Esophagus squamous epithelium (tissue), 4 donors: ENCODE measurements around the gene MANSC1.

Experiments
- POLR2A ChIP-seq, 4 donors: fragments of 450-650 bp; IDR thresholded peaks; one replicate each; pipeline ENCODE4 v1.6.1; 2017; ENCODE audit warnings: antibody characterized with exemption in 4 of 4, mild to moderate bottlenecking in 4 of 4, moderate library complexity in 3 of 4
- TF ChIP-seq, protein P1 (sequence below), 6 experiments: fragments of 450-650 bp in 4 of 6; fragments of 200-600 bp in 2 of 6; sonication (generic) in 2 of 6; IDR thresholded peaks; one replicate each; pipeline ENCODE4 v1.5.1; 2016 to 2019; ENCODE audit warnings: antibody characterized with exemption in 6 of 6, mild to moderate bottlenecking in 4 of 6, moderate library complexity in 4 of 6

GRCh38 chr12:12331896-12332295 lies 18.1 kb downstream of the MANSC1 start:
- TF ChIP-seq, protein P1, sequence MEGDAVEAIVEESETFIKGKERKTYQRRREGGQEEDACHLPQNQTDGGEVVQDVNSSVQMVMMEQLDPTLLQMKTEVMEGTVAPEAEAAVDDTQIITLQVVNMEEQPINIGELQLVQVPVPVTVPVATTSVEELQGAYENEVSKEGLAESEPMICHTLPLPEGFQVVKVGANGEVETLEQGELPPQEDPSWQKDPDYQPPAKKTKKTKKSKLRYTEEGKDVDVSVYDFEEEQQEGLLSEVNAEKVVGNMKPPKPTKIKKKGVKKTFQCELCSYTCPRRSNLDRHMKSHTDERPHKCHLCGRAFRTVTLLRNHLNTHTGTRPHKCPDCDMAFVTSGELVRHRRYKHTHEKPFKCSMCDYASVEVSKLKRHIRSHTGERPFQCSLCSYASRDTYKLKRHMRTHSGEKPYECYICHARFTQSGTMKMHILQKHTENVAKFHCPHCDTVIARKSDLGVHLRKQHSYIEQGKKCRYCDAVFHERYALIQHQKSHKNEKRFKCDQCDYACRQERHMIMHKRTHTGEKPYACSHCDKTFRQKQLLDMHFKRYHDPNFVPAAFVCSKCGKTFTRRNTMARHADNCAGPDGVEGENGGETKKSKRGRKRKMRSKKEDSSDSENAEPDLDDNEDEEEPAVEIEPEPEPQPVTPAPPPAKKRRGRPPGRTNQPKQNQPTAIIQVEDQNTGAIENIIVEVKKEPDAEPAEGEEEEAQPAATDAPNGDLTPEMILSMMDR (IDR thresholded peaks at IDR 0.05), result no peak
- no peak for TF ChIP-seq POLR2A (IDR thresholded peaks at IDR 0.05)
